ENCODE measurements around the gene HS6ST1. TPM values are rescaled to one million over a fixed set of nuclear protein-coding genes. Genes with fewer than 3 reads are reported as not detected.

Gene HS6ST1
- total RNA-seq, 1 donor from 2014 or later = 23.3 TPM

DNA sequence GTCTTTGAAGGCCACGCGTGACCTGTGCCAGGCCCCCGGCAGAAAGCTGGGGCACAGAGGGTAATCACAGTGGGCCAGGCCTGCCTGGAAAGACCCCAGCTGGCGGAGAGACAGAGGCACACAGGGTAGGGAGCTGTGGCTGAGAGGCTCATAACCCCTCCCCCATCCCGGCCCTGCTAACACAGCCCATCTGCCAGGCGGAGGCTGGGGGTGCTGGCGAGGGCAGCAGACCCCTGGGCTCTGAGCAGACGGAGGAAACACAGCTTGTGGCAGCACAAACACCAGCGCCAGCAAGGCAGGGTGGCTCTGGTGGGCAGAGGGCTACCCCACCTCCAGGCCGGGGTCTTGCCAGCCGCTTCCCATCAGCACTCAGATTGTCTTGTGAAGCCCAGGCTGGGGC, 19.0 kb downstream of the HS6ST1 start:
- peaks cover 5% of the 10 kb centered on the region for H3K36me3 Mint-ChIP-seq (ENCODE audit: low read depth, unreplicated experiment)
- peaks cover 12% of the 10 kb centered on the region for H3K27me3 Mint-ChIP-seq (ENCODE audit: unreplicated experiment)
- DNase-seq (ENCODE audit: low spot score) = no peak
- H3K27ac Mint-ChIP-seq (ENCODE audit: unreplicated experiment) = no peak overlapping the region
- peaks cover 2% of the 10 kb centered on the region for H3K4me1 Mint-ChIP-seq (ENCODE audit: unreplicated experiment)
- H3K4me3 Mint-ChIP-seq (ENCODE audit: unreplicated experiment) = no peak overlapping the region
- no peaks in the 10 kb centered on the region for H3K9me3 Mint-ChIP-seq (ENCODE audit: unreplicated experiment)
- TF ChIP-seq, protein P1, sequence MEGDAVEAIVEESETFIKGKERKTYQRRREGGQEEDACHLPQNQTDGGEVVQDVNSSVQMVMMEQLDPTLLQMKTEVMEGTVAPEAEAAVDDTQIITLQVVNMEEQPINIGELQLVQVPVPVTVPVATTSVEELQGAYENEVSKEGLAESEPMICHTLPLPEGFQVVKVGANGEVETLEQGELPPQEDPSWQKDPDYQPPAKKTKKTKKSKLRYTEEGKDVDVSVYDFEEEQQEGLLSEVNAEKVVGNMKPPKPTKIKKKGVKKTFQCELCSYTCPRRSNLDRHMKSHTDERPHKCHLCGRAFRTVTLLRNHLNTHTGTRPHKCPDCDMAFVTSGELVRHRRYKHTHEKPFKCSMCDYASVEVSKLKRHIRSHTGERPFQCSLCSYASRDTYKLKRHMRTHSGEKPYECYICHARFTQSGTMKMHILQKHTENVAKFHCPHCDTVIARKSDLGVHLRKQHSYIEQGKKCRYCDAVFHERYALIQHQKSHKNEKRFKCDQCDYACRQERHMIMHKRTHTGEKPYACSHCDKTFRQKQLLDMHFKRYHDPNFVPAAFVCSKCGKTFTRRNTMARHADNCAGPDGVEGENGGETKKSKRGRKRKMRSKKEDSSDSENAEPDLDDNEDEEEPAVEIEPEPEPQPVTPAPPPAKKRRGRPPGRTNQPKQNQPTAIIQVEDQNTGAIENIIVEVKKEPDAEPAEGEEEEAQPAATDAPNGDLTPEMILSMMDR (IDR thresholded peaks at IDR 0.05; ENCODE audit: unreplicated experiment) = no peak

DNA sequence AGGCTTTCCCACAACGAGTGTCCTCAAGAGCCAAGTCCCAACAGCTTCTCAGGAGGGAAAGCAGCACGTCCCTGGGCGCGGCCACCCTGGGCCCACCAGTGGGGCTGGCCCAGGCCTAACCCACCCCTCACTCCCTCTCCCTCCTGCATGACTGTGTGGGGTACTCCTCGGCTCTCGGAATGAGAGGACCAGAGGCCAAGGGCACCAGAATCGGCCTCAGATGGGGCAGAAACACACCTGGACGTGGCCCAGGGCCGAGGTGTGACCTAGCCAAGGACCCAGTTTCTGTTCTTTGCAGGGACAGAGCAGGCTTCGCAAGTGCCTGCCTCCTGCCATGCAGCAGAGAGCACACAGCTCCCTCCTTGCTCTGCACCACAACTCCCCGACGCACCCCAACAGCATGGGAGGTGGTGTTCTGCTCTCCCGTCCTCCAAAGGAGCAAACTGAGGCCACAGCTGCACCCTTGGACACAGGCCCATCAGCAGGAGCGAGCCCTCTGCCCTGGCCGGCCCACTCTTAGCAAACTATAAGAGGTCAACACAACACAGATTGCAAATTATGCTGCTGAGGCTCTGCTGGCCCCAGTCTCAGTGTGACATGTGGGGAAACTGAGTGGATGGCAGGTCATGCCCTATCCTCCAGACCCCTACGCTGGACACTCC, 19.7 kb downstream of the HS6ST1 start:
- Mint-ChIP-seq H3K27ac (ENCODE audit: unreplicated experiment) (no peak overlapping the region), H3K36me3 (ENCODE audit: low read depth, unreplicated experiment) (peaks cover 5% of the 10 kb centered on the region)

DNA sequence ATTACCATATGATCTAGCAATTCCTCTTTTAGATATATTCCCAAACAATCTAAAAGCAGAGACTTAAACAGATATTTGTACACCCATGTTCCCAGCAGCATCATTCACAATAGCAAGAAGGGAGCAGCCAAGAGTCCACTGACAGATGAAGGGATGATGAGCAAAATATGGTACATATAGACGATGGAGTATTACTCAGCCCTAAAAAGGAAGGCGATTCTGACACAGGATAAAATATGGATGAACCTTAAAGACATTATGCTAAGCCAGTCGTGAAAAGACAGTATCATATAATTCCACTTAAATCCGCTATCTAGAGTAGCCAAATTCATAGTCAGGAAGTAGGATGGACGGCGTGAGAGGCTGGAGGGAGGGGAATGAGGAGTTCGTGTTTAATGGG, 20.4 kb downstream of the HS6ST1 start:
- Mint-ChIP-seq H3K4me3 (ENCODE audit: unreplicated experiment) (peak overlapping the region; percentile 84), H3K9me3 (ENCODE audit: unreplicated experiment) (no peaks in the 10 kb centered on the region), H3K27me3 (ENCODE audit: unreplicated experiment) (peaks cover 15% of the 10 kb centered on the region), H3K36me3 (ENCODE audit: low read depth, unreplicated experiment) (peaks cover 5% of the 10 kb centered on the region), H3K27ac (ENCODE audit: unreplicated experiment) (peak overlapping the region; percentile 70), H3K4me1 (ENCODE audit: unreplicated experiment) (peaks cover 2% of the 10 kb centered on the region)
- no peak for DNase-seq (ENCODE audit: low spot score)
- TF ChIP-seq, protein P1 (IDR thresholded peaks at IDR 0.05; ENCODE audit: unreplicated experiment) = no peak

More for the DNA sequence above, 19.7 kb downstream of the HS6ST1 start:
- Mint-ChIP-seq H3K4me3 (ENCODE audit: unreplicated experiment) (no peak overlapping the region), H3K9me3 (ENCODE audit: unreplicated experiment) (no peaks in the 10 kb centered on the region), H3K27me3 (ENCODE audit: unreplicated experiment) (peaks cover 15% of the 10 kb centered on the region), H3K4me1 (ENCODE audit: unreplicated experiment) (peaks cover 2% of the 10 kb centered on the region)
- TF ChIP-seq, protein P1 (IDR thresholded peaks at IDR 0.05; ENCODE audit: unreplicated experiment) = no peak
- DNase-seq (ENCODE audit: low spot score) = no peak

DNA sequence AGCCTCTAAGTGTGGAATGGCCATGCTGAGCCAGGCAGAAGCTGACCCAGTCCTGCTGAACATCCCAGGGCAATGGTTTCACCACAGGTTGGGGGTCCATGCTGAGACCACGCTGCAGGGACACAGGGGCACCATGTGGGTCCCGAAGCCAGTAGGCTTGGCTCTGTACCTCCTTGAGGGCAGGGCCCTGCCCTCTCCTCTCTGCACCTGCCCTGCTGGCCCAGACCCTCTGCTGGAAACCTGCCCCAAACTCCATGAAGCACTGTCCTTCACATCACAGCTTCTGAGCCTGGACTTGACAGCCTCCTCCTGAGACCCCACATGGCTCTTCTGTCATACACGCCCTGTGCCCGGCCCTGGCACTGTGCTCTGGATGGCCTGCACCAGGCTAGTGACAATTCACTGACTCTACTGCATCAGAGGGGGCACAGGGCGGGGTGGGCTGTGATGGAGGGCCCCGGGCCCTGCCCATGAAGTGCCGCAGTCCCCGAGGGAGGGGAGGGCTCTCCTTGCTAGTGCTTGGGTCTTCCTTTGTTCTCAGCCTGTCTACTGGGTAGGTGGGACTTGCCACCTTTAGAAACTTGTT, 24.7 kb downstream of the HS6ST1 start:
- Mint-ChIP-seq H3K36me3 (ENCODE audit: low read depth, unreplicated experiment) (peaks cover 5% of the 10 kb centered on the region), H3K9me3 (ENCODE audit: unreplicated experiment) (no peaks in the 10 kb centered on the region), H3K4me3 (ENCODE audit: unreplicated experiment) (no peak overlapping the region), H3K27me3 (ENCODE audit: unreplicated experiment) (peaks cover 12% of the 10 kb centered on the region), H3K27ac (ENCODE audit: unreplicated experiment) (no peak overlapping the region), H3K4me1 (ENCODE audit: unreplicated experiment) (peaks cover 12% of the 10 kb centered on the region)
- no peak for DNase-seq (ENCODE audit: low spot score)
- TF ChIP-seq, protein P1 (IDR thresholded peaks at IDR 0.05; ENCODE audit: unreplicated experiment) = no peak

DNA sequence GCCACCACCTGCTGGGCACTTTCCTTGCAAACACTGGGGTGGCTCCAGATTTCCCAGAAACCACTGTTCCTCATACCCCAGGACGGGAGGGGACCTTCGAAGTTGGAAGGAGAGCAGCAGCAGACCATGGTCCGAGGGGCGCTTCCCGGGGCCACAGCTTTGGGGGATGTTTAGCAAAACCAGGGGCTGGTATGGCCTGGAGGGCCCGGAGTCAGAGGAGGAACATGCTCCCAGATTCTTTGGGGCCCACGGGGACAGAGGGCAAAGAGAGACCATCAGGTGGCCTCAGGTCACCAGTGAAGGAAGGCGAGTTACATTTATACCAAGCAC, 25.3 kb downstream of the HS6ST1 start:
- no peaks in the 10 kb centered on the region for H3K9me3 Mint-ChIP-seq (ENCODE audit: unreplicated experiment)
- peaks cover 3% of the 10 kb centered on the region for H3K36me3 Mint-ChIP-seq (ENCODE audit: low read depth, unreplicated experiment)
- H3K27ac Mint-ChIP-seq (ENCODE audit: unreplicated experiment) = no peak overlapping the region
- H3K4me1 Mint-ChIP-seq (ENCODE audit: unreplicated experiment) = peaks cover 14% of the 10 kb centered on the region
- DNase-seq (ENCODE audit: low spot score) = no peak
- TF ChIP-seq, protein P1 (IDR thresholded peaks at IDR 0.05; ENCODE audit: unreplicated experiment) = no peak
- no peak overlapping the region for H3K4me3 Mint-ChIP-seq (ENCODE audit: unreplicated experiment)
- H3K27me3 Mint-ChIP-seq (ENCODE audit: unreplicated experiment) = peaks cover 10% of the 10 kb centered on the region
